ENCODE measurements around the gene GCLM.

GCLM gene

GRCh38 chr1:93840956-93841482 lies 68.2 kb downstream of the GCLM start:
- H3K4me1 ChIP-seq (ENCODE audit: control insufficient read depth in 1 of 2, insufficient read depth in 2 of 2, low read length in 2 of 2) = peaks cover 6 to 16% of the 10 kb centered on the region in 2 donors
- no peak overlapping the region for H3K27ac ChIP-seq (ENCODE audit: low read depth, low read length)
- no peak overlapping the region for H3K9ac ChIP-seq (ENCODE audit: low read depth in 1 of 2, low read length in 2 of 2)
- H3K9me3 ChIP-seq (ENCODE audit: control insufficient read depth in 1 of 2, low read length in 2 of 2) = no peaks in the 10 kb centered on the region
- H3K27me3 ChIP-seq (ENCODE audit: control insufficient read depth in 1 of 2, insufficient read depth in 2 of 2, low read length in 2 of 2) = no peaks in the 10 kb centered on the region
- no peaks in the 10 kb centered on the region for H3K36me3 ChIP-seq (ENCODE audit: control insufficient read depth in 1 of 2, insufficient read depth in 2 of 2, low read length in 2 of 2)
- no peak overlapping the region for H3K4me3 ChIP-seq (ENCODE audit: low read depth in 1 of 2, low read length in 2 of 2)

DNA sequence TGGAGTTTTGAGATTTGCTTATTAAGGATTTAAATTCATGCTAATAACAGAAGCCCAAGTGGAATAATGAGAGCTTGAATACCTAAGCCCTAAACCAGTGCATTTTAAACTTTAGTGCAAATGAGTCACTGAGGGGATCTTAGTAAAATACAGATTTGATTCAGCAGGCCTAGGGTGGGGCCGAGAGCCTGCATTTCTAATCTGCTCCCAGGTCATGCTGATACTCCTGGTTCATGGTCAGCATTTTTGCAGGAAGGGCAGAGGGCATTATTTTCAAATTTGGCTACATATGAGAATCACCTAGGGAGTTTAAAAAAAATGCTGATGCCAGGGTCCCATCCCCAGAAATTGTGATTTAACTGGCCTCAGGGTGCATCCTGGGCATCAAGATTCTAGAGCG lies 69.5 kb downstream of the GCLM start:
- Histone ChIP-seq H3K9me3 (ENCODE audit: control insufficient read depth in 1 of 2, low read length in 2 of 2) (no peaks in the 10 kb centered on the region), H3K4me1 (ENCODE audit: control insufficient read depth in 1 of 2, insufficient read depth in 2 of 2, low read length in 2 of 2) (peaks cover 0 to 5% of the 10 kb centered on the region in 2 donors), H3K9ac (ENCODE audit: low read depth in 1 of 2, low read length in 2 of 2) (no peak overlapping the region), H3K27ac (ENCODE audit: low read depth, low read length) (no peak overlapping the region), H3K4me3 (ENCODE audit: low read depth in 1 of 2, low read length in 2 of 2) (no peak overlapping the region), H3K27me3 (ENCODE audit: control insufficient read depth in 1 of 2, insufficient read depth in 2 of 2, low read length in 2 of 2) (no peaks in the 10 kb centered on the region), H3K36me3 (ENCODE audit: control insufficient read depth in 1 of 2, insufficient read depth in 2 of 2, low read length in 2 of 2) (no peaks in the 10 kb centered on the region)

DNA sequence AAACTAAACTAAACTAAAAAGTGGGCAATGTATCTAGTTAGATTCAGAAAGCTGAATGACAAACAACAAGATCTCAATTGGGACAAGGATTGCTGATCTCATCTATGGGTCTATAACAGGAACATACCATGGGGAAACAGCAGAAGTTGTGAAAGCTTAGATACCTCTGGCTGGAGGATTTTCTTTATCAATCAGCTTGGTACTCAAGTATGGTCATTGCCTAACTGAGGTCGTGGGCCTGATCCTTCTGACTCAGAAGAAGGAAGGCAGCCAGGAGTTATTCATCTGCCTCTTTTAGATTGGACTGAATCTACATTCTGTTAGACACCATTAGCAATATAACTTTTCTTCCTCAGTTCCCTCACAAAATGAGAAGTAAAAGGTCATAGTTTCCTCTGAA lies 69.9 kb downstream of the GCLM start:
- no peak overlapping the region for H3K27ac ChIP-seq (ENCODE audit: low read depth, low read length)
- no peaks in the 10 kb centered on the region for H3K9me3 ChIP-seq (ENCODE audit: control insufficient read depth in 1 of 2, low read length in 2 of 2)
- no peak overlapping the region for H3K9ac ChIP-seq (ENCODE audit: low read depth in 1 of 2, low read length in 2 of 2)
- H3K27me3 ChIP-seq (ENCODE audit: control insufficient read depth in 1 of 2, insufficient read depth in 2 of 2, low read length in 2 of 2) = no peaks in the 10 kb centered on the region
- H3K36me3 ChIP-seq (ENCODE audit: control insufficient read depth in 1 of 2, insufficient read depth in 2 of 2, low read length in 2 of 2) = no peaks in the 10 kb centered on the region
- H3K4me1 ChIP-seq (ENCODE audit: control insufficient read depth in 1 of 2, insufficient read depth in 2 of 2, low read length in 2 of 2) = peaks cover 0 to under 1% of the 10 kb centered on the region in 2 donors
- no peak overlapping the region for H3K4me3 ChIP-seq (ENCODE audit: low read depth in 1 of 2, low read length in 2 of 2)

DNA sequence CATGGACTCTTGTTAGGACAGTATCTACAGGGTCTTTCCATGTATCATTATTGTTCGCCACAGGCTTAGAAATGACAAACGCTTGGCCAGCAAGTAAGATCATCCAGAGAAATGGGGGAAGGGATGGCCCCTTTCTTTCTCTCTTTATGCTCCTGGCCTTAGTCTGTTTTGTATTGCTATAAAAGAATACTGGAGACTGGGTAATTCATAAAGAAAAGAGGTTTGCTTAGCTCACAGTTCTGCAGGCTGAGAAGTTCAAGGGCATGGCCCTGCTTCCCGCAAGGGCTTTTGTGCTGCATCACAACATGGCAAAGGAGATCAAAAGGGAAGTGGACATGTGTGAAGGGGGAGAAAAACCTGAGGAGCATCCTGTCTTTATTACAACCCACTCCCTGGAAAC lies 71.3 kb downstream of the GCLM start:
- Histone ChIP-seq H3K27ac (ENCODE audit: low read depth, low read length) (no peak overlapping the region), H3K4me1 (ENCODE audit: control insufficient read depth in 1 of 2, insufficient read depth in 2 of 2, low read length in 2 of 2) (no peaks in the 10 kb centered on the region), H3K4me3 (ENCODE audit: low read depth in 1 of 2, low read length in 2 of 2) (no peak overlapping the region), H3K36me3 (ENCODE audit: control insufficient read depth in 1 of 2, insufficient read depth in 2 of 2, low read length in 2 of 2) (no peaks in the 10 kb centered on the region), H3K9me3 (ENCODE audit: control insufficient read depth in 1 of 2, low read length in 2 of 2) (peaks cover 3 to 8% of the 10 kb centered on the region in 2 donors), H3K9ac (ENCODE audit: low read depth in 1 of 2, low read length in 2 of 2) (no peak overlapping the region), H3K27me3 (ENCODE audit: control insufficient read depth in 1 of 2, insufficient read depth in 2 of 2, low read length in 2 of 2) (no peaks in the 10 kb centered on the region)

Measured in duodenal mucosa (tissue), 2 donors.